A673 (cell line): ENCODE results near the gene FGF12. TPM values are rescaled to one million over a fixed set of nuclear protein-coding genes. Genes with fewer than 3 reads are reported as not detected.

Source experiments
- BruUV-seq: library from RNA; stranded (reverse); fragments of 400-500 nt; replicated peaks from 2 replicates; lab custom pipeline; 2021; lab: Mats Ljungman, UMichigan
- CTCF ChIA-PET: fragments of 300-600 bp; sonication (Branson Sonifier 250); formaldehyde crosslinking; loops from one replicate; lab custom pipeline; 2022; ENCODE audit warnings: antibody characterized with exemption; lab: Charles Lee
- POLR2A ChIA-PET: fragments of 300-600 bp; sonication (Branson Sonifier 250); formaldehyde crosslinking; loops from one replicate; lab custom pipeline; 2022; ENCODE audit warnings: antibody characterized with exemption; ENCODE audit not compliant: low non-redundant PET; lab: Charles Lee
- DNase-seq: peaks from one replicate; pipeline ENCODE4 v3.0.0-alpha.2; 2015; ENCODE audit warnings: low spot score
- H3K27ac ChIP-seq: fragments of 200-600 bp; sonication (generic); 2 replicates; pipeline ENCODE4 v1.5.1; 2016; ENCODE audit warnings: mixed run types, low read depth, mild to moderate bottlenecking, mixed read lengths, antibody characterized with exemption, low read length; ENCODE audit not compliant: poor library complexity, severe bottlenecking
- H3K27me3 ChIP-seq: fragments of 200-600 bp; sonication (generic); replicated peaks from 2 replicates; pipeline ENCODE4 v1.6.1; 2017; ENCODE audit warnings: mixed run types, low read depth, mild to moderate bottlenecking, mixed read lengths, antibody characterized with exemption, low read length; ENCODE audit not compliant: insufficient read depth, poor library complexity
- H3K36me3 ChIP-seq: fragments of 200-600 bp; sonication (generic); 2 replicates; pipeline ENCODE4 v1.6.1; 2016; ENCODE audit warnings: mixed run types, mild to moderate bottlenecking, mixed read lengths, antibody characterized with exemption, low read length; ENCODE audit not compliant: insufficient read depth, poor library complexity, severe bottlenecking
- H3K4me1 ChIP-seq: fragments of 200-600 bp; sonication (generic); 2 replicates; pipeline ENCODE4 v1.6.1; 2017; ENCODE audit warnings: mixed run types, mild to moderate bottlenecking, mixed read lengths, antibody characterized with exemption, low read length; ENCODE audit not compliant: insufficient read depth, poor library complexity, severe bottlenecking
- H3K4me3 ChIP-seq: fragments of 200-600 bp; sonication (generic); 2 replicates; pipeline ENCODE4 v1.5.1; 2016; ENCODE audit warnings: low read depth, mixed run types, mild to moderate bottlenecking, mixed read lengths, low read length; ENCODE audit not compliant: poor library complexity, severe bottlenecking
- H3K9me3 ChIP-seq: fragments of 200-600 bp; sonication (generic); 2 replicates; pipeline ENCODE4 v1.6.1; 2016; ENCODE audit warnings: mixed run types, low read depth, mild to moderate bottlenecking, mixed read lengths, antibody characterized with exemption, low read length; ENCODE audit not compliant: poor library complexity, severe bottlenecking
- EZH2 ChIP-seq: fragments of 200-600 bp; sonication (generic); IDR thresholded peaks from 2 replicates; pipeline ENCODE4 v1.6.1; 2017; ENCODE audit warnings: borderline replicate concordance, low read depth, mild to moderate bottlenecking, mixed read lengths, antibody characterized with exemption, low read length; ENCODE audit not compliant: poor library complexity, severe bottlenecking
- intact Hi-C: fragments of 100-400 bp; cut with micrococcal nuclease; formaldehyde crosslinking; loops from one replicate; pipeline ENCODE4 v1.10.0; 2022; ENCODE audit not compliant: unreplicated experiment
- total RNA-seq: library from RNA; stranded (reverse); gene quantifications from 2 replicates; pipeline ENCODE4 v1.2.3, GENCODE V29; 2021
- TF ChIP-seq, protein P1 (sequence below): fragments of 300-800, 200-600 bp; sonication (generic); conservative IDR thresholded peaks from 2 replicates; pipeline ENCODE4 v1.5.1; 2017; ENCODE audit warnings: low read depth, mild to moderate bottlenecking, antibody characterized with exemption, low read length, moderate library complexity, mixed read lengths

The FGF12 gene
- total RNA-seq, 1 experiment from 2014 or later: 2.3 TPM

DNA sequence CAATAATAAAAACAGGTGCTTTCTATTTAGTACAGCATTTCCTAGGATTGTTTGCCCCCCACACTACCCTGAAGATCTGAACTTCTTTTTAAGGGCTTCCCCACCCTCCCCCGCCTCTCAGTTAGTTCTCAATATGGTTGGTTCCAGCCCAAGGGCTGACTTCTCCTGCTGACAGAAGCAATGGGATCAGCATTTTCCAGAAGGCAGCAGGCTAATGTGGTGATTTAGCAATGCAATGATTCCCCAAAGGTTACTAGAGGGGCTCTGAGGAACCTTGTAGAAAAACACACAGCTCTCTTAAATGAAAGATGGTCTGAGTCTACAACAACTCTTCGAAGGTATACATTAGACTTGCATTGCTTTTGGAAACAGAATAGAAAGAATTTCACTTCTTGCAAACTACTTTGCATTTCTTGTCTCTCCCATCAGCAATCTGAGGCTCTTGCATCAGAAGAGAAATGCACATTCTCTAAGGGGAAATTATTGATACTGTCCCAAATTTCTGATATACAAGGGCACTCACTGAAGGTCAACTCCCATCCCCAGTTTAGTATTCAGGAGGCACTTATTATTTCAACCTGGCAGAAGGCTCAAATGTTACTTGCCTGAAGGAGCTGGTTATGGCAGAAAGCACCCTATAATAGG, 30.3 kb downstream of the FGF12 start:
- Histone ChIP-seq H3K36me3 (no peaks in the 10 kb centered on the region), H3K9me3 (no peaks in the 10 kb centered on the region), H3K4me3 (no peak overlapping the region), H3K27me3 (no peaks in the 10 kb centered on the region), H3K4me1 (no peaks in the 10 kb centered on the region), H3K27ac (no peak overlapping the region)
- DNase-seq: no peak
- TF ChIP-seq, protein P1, sequence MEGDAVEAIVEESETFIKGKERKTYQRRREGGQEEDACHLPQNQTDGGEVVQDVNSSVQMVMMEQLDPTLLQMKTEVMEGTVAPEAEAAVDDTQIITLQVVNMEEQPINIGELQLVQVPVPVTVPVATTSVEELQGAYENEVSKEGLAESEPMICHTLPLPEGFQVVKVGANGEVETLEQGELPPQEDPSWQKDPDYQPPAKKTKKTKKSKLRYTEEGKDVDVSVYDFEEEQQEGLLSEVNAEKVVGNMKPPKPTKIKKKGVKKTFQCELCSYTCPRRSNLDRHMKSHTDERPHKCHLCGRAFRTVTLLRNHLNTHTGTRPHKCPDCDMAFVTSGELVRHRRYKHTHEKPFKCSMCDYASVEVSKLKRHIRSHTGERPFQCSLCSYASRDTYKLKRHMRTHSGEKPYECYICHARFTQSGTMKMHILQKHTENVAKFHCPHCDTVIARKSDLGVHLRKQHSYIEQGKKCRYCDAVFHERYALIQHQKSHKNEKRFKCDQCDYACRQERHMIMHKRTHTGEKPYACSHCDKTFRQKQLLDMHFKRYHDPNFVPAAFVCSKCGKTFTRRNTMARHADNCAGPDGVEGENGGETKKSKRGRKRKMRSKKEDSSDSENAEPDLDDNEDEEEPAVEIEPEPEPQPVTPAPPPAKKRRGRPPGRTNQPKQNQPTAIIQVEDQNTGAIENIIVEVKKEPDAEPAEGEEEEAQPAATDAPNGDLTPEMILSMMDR: no peak
- TF ChIP-seq EZH2: no peak
- CTCF ChIA-PET: no interaction called here
- intact Hi-C loops: no loop called here
- no TSS peak for BruUV-seq
- POLR2A ChIA-PET: no interaction called here

GRCh38 chr3:192687488-192688152, 39.7 kb downstream of the FGF12 start:
- intact Hi-C loops: no loop called here
- Histone ChIP-seq H3K36me3 (no peaks in the 10 kb centered on the region), H3K9me3 (peaks cover 3% of the 10 kb centered on the region), H3K4me1 (no peaks in the 10 kb centered on the region), H3K27me3 (no peaks in the 10 kb centered on the region), H3K27ac (no peak overlapping the region), H3K4me3 (no peak overlapping the region)
- TF ChIP-seq, protein P1: no peak
- TF ChIP-seq EZH2: no peak
- CTCF ChIA-PET: no interaction called here
- POLR2A ChIA-PET: no interaction called here
- DNase-seq: no peak
- BruUV-seq: no TSS peak

- DNase-seq: no peak
- BruUV-seq: no TSS peak
- ChIA-PET CTCF (no interaction called here), POLR2A (no interaction called here)
- Histone ChIP-seq H3K27me3 (no peaks in the 10 kb centered on the region), H3K36me3 (no peaks in the 10 kb centered on the region), H3K27ac (no peak overlapping the region), H3K9me3 (peaks cover 3% of the 10 kb centered on the region), H3K4me1 (no peaks in the 10 kb centered on the region), H3K4me3 (no peak overlapping the region)
- intact Hi-C loops: no loop called here
- TF ChIP-seq EZH2: no peak
- TF ChIP-seq, protein P1: no peak
Measured at GRCh38 chr3:192685801-192686200, 41.5 kb downstream of the FGF12 start.
